SK-N-MC (cell line): ENCODE data around the gene SUSD4.

Experiments used
- EZH2 ChIP-seq: fragments of 200-600 bp; sonication (generic); IDR thresholded peaks from one replicate; pipeline ENCODE4 v1.6.1; 2017; ENCODE audit warnings: antibody characterized with exemption
- FOXP2 ChIP-seq: optimal IDR thresholded peaks from 2 replicates; pipeline ENCODE3; 2011; ENCODE audit warnings: mild to moderate bottlenecking, moderate library complexity; ENCODE audit not compliant: insufficient read depth; ENCODE audit errors: extremely low read length, control extremely low read depth

DNA sequence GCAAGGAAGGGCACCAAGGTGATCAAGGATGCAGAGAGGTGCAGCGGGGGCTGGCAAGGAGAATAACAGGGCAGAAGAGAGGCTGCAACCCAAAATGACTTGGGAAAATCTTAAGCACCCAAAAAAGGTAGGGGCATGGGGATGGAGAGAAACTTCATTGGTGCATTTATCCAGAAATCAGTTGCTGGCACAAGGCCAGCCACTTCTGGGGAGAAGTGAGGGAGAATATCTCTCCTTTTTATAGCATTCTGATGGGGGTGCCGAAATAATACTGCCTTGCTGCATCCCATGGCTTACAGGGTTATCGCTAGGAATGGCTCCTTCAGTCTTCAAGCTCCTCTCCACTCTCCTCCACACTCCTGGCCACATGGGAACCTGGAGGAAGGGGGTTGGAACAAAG lies 47.9 kb downstream of the SUSD4 start:
- TF ChIP-seq EZH2 (no peak), FOXP2 (no peak)
